GM19023 (cell line): ENCODE measurements around the gene HOGA1.

ENCODE experiments used
- ATAC-seq: cut with Tn5 transposase; IDR thresholded peaks from one replicate; pipeline ENCODE4 v1.9.1; 2021; ENCODE audit warnings: mild to moderate bottlenecking, moderate library complexity; ENCODE audit not compliant: unreplicated experiment

HOGA1 gene

DNA sequence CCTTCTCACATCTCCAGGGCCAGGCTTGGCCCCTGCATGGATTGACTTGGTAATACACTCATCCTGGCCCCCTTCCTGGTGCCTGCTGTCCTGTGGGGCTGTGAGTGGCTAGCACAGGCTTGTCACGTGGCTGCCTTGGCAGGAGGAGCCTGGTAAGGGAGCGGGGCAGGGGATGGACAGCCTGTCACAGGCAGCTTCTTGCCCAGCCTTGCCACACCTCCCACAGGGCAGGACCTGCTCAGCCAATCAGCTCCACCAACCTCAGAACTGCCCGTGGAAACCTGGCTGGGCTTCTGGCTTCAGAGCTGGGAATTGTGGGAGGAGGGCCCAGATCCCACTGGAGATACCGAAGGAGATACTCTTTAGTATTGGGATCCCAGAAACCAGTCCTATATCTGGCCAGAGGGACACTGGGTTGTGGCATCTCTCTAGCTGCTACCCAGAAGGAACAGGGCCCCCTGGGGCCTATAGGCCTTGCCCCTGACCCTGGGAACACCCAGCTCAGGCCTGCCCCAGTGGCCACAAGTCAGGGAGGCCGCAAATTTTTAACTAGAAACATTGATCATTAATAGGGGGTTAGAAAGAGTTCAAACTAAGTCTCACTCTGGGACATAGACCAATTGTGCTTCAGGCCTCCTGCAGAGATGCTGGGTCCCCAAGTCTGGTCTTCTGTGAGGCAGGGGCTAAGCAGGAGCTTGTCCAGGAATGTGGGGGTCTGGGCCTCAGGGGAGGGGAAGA is at the start of gene HOGA1:
HOGA1 (plus strand) TSS at position 330 of the 738 bp plus-strand sequence; CDS start at position 645, 315 bp downstream.
- ATAC-seq, result no peak

DNA sequence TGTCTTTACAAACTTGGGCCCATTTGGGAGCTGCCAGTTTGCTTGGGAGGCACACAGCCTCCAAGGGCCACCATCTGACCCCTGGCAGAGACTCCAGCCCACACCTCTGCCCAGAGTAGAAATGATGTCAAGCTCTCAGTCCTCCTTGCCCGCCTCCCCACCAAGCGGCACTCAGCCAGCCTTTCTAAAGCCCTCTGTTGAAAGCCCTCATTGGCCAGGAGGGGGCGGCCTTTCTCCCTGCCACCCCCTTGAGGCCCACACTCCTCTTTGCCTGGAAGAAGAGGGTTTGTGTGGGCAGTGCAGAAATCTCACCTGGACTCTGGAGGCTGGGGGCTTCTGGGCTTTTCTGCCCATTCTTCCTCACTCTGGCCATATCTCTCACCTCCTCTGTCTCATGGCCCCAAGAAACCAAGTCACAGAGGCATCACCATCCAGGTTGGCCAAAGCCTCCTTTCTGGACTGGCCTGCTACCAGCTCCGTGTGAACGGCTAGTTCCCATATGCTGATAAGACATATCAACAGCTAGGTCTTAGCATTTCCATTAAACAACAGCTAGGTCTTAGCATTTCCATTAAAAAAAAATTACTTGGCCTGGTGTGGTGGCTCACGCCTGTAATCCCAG is 49.3 kb upstream of the HOGA1 start:
- ATAC-seq, result no peak

DNA sequence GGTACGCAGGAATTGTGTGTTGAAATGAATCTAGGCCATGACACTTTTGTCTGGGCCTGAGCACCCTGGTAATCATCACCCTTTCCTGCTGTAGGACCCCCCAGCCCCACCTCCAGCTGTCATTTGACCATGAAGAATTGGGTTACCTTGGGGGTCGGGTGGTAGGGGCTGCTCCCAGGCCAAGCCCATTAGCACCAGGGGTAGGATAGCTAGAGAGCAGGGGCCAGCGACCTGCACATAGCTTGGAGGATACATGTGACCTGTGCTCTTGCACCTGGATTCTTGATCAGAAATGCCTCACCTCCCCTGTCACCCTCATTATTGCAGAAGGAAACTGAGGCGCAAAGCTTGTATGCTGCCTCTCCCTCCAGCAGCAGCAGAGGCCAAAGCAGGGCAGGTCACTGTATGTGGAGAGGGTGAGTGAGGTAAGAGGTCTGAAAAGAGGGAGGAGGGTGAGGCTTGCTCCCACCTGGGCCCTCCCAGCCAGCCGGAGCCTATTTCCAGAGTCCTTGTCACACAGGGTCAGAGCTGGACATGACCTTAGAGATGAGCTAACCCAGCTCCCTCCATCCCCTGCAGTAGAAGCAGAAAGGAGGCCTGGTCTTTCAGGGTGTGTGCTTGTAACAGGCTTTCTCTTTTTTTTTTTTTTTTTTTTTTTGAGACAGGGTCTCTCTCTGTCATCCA is 46.9 kb upstream of the HOGA1 start:
- ATAC-seq, result no peak

DNA sequence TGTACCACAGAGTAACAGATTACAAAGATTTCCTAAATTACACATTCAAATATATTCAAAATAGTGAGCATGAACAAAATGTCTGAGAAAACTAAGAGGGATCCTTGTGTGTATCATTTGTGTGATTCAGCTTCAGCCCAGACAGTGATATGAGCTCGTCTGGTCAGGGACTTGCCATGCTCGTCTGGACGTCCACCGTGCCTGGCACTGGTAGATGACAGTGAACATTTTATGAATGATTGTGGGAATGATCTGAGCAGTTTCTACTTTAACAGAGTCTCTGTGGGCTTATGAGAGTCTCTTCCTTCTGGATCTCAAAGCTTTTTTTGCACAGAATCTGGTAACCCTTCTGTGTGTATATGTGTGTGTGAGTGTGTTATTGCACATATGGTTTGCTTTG is 45.8 kb upstream of the HOGA1 start:
- no peak for ATAC-seq

DNA sequence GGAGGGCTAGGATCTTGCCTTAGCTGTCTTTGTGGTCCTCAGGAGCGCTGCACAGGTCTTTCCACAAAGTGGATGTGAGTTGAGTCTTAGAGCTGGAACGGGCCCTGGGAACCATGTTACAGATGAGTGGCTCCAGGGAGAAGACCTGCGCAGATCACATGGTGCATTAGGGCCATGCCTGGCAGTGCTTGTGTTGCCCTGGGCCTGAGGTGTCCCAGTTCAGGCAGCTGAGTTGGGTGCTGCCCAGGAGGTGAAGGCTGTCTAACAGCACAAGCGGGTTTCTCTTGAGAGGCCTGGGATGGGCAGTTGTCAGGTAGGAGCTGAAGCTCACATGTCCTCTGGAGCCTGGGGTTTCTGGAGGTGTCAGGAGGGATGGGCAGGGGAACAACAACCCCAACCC is 45.4 kb upstream of the HOGA1 start:
- ATAC-seq, result no peak

DNA sequence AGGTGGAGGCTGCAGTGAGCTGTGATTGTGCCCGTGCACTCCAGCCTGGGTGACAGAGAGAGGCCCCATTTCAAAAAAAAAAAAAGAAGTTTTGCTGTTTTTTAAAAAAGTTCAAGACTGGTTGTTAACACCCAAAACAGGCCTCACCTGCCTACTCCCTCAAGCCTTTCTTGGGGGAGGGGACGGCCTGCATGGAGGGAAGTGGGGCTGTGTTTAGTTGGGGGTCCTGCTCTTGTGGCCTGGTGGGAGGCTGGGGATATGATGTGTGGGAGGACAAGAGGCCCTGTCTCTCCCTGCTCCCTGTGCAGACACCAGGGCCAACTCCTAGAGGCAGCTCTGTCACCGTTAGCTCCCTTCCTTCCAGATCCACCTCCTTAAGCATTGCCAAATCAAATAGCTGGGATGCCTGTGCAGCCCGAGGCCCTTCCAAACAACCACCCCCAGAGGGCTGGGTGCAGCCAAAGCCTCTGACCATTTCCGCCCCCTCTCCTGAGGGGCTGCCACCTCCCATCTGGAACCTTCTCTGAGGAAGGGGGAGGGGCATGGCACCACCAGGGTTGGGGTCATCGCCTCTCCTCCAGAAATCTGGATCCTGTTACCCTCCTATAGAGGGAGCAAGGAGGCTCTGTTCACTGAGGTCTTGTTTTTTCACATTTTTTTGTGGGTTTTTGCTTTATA is 44.5 kb upstream of the HOGA1 start:
- no peak for ATAC-seq

DNA sequence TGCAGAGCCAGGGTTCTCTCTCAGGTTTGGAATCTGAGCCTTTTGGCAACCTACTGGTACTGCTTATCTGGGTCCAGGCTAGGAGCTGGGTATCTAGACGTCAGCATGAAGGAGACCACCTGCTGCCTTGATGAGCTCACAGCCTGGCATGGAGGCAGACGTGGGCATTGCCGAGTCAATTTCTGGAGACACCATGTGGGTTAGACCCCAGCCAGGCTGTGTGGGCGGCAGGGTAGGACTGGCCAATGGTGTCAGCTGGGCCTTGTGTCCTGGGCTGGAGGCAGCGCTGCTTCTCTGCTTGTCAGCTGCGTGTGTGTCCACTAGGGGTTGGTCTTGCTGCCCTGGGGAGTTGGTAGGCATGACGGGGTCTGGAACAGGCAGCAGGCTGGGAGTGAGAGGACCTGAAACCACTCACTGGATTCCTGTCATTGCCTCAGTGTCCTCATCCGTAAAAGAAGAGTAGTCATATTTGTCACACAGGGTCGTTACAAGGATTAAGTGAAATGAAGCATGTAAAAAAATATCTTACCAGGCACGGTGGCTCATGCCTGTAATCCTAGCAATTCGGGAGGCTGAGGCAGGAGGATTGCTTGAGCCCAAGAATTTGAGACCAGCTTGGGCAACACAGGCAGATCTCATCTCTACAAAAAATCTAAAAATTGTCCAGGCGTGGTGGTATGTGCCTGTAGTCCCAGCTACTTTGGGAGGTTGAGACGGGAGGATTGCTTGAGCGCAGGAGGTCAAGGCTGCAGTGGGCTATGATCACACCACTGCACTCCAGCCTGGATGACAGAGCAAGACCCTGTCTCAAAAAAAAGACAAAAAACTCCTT is 43.3 kb upstream of the HOGA1 start:
- no peak for ATAC-seq

DNA sequence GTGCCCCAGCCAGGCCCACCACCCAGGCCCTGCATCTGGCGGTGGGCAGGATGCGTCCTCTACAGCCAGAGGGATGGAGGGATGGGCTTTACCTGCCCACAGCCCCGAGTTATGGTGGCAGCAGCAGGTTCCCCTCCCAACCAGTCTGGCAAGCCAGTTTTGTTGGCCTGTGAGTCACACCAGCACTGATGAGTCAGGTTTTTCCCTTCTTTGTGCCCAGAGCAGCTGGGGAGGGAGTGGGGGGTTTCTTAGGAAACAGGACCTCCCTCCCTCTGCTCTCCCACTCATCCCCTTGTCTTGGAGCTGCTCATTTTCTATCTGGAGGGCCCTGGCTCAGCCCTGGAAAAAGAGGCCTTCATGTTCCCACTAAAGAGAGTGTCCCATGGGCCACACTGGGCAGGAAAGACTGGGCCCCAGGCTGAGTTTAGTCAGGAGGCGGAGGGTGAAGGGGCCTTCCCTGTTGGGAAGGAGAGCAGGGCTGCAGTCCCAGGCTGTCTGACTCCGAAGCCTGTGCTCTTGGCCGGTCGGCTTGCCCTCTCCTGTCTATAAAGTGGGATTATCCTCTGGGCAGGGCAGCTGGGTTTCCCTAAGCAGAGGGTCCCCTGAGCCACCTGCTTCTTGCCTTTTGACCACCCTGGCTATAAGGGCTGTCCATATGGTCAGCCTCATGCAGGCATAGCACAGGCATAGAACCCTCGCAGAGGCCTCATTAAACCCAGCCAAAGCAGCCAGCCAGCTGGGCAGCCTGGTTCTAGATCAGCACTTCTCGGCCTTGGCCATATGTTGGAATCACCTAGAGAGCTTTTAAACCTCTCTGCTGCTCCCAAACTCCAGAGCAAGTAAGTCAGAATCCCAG is 41.8 kb upstream of the HOGA1 start:
- ATAC-seq, result no peak

DNA sequence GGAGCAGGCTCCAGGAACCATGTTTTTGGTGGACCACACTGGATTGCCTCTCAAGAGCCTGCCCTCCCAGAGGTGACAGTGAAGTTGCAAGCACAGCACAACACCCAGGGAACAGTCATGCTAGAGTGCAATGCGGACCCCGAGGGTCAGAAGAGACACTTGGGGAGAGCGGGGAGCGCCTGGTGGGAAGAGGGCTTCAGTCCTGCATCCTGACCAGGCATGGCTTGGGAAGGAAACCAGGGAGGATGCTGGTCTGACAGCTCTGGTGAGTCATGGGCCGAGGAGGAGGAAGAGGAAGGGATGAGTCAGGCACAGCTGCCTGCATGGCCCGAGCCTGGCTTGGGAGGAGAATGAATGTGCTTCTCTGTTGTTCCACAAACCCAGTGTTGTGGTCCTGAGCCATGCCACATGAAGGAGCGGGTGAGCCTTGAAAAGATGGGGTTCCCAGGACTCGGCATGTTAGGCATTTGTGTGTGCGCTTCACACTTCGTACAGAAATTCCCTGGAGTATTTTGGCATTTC is 41.1 kb upstream of the HOGA1 start:
- no peak for ATAC-seq

DNA sequence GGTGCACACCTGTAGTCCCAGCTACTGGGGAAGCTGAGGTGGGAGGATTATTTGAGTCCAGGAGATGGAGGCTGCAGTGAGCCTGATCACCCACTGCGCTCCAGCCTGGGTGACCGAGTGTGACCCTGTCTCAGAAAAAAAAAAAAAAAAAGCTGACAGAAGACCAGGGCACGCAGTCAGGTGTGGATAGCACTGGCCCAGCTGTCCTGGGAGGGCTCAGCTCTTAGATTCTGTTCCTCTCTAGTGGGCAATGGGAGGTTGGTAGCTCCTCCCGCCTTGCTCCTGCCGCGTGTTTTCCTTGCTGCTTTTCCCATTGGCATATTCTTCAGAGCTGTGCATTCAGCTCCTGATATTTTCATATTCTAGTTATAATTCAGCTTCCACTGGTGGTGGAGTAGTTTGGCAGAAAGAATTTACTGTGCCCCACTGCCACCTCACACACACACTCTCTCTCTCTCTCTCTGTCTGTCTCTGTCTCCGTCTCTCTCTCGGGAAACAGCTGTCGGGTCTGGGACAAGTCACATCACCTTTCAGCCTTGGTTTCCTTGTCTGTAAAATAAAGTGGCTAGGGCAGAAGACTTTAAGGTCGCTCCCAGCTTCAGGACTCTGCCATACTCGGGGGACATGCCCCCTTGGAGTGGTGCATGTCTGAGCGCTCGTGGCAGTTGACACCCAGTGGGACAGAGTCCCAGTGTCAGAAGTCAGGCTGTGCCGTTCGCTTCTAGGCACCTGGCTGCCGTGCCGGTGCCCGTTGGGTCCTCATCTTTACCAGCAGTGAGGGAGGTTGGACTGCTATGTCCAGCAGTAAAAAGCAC is 37.5 kb upstream of the HOGA1 start:
- no peak for ATAC-seq

DNA sequence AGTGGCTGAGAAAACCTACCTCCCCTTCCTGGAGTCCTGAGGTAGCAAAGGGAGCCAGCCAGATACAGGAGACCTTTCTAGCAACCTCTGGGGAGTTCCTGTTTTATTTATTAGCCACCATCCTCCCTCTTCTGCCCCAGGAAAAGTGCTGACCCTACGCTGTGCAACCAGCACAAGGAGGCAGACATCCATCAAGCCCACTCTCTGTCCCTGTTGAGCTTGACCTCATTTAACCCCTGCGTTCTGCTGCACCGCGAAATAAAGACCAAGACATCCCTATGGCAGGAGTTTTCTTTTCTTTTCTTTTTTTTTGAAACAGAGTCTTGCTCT is 37.0 kb upstream of the HOGA1 start:
- ATAC-seq, result no peak

DNA sequence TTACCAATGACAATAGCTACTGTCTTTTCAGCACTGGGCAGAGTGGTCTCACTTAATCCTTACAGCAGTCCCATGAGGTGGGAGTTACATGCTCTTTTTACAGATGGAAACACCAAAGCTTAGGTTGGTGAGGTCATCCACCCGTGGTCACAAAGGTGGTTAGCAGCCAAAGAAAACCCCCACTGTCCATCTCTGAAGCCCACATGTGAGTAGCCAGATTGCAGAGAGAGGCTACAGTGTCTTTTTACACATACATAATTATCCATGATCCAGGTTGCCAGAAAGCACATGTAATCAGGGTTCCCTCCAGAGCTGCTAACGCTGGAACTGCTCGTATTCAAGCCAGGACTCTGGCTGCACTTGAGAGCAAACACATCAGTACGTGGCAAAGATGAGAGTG is 36.2 kb upstream of the HOGA1 start:
- no peak for ATAC-seq

DNA sequence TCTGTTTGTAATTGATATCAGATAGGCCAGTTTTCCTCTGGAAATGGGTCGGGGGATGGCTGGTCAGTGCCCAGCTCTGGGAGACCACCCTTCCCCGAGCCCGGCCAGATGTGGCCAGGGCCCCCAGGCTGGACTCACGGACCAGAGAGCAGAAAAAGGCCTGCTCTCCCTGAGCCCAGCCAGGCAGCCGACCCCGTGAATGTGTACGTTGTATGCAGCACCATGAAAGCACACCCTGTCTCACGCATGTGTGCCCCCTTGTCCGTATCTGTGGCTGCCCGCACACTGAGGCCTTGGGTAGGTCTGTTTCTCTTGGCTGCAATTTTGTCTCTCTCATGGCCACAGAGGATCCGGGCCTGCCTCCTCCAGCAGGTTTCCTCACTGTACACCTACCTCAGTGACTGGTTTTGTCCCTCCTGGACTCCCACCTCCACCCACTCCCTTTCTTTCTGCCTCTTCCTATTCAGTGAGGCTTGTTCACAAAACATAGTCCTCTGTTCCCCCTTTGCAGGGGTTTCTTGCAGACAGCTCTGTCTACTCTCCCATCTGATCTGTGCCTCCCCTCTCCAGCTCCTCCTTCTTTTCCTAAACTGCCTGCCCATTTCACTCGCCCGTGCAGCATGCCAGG is 35.2 kb upstream of the HOGA1 start:
- no peak for ATAC-seq

DNA sequence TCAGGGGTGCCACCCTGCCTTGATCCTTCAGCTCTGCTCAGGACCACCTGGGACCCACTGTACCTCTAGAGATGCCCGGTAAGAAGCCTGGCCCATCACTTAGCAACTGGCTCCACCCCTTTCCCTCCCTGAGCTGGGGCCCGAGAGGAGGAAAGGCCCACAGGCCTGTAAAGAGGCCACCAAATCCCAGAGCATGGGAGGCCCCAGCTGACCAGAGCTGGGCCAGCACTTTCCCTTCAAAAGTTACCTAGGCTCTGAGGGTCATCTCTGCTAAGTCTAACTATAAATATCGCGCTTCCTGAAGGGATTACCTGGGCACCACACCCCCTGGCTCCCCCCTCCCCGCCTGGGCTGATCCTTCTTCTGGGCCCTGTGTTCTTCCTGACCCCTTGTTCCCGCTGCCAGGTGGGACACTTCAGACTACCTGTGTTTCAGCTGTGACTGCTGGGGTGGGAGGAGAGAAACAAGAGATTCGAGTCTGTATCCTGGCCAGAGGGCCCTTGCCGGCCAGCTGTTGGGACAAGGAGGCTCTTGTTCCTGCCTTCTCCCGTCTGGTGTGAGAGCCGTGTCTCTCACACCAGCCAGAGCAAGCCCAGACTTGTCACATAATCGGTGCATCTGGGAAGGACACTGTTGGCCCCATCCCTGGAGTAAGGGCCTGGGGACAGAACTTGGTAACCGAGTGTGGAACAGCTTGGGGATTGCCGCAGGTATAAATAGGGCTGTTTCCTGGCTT is 34.4 kb upstream of the HOGA1 start:
- no peak for ATAC-seq

DNA sequence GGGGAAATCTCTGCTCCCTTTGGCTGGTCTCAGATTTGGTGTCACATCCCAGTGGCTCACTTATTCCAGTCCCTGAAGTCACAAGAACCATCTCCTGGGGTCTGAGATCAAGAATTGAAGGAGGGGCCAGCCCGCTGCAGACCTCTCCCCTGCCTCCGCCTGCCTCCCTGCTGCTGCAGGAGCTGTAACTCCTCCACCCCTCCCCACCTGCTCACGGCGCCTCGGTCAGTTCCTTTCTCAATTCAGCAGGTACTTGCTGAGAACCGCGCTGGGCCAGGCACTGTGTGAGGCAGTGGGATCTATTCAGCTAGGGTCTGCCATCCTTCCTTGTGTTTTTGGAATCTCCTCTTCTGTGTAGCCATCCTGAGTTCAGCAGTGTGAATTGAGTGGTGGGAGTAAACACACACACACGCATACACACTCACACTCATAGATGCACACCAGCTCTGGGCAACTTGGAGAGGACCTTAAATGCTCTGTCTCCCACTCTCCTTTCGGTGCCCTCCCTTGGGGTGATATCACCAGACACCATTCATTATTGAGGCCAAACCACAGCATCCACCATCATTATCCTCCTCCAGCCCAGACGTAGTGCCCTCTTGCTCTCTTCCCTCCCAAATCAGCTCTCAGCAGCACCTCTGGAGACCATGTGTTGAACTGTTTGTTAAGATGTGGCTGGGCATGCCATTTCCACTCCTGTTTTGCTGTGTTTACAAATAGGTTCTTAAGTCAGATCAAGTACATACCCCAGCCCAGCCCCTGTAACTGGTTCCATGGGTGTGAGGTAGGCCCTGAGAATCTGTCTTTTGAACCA is 33.6 kb upstream of the HOGA1 start:
- no peak for ATAC-seq

DNA sequence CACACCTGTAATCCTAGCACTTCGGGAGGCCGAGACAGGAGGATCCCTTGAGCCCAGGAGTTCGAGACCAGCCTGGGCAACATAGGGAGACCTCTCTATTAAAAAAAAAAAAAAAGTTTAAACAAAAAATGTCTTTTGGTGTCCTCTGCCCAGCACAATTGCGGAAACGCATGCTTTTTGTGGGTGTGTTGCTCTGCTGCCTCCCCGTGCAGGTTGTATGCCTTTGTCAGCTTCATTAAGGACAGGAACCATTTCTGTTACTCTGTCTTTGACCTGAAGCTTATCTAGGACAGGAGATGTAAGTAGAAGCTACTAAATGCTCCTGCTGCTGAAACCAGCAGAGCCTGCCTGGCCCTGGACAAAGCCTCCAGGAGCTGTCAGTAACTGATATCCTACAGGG is 32.9 kb upstream of the HOGA1 start:
- ATAC-seq, result no peak

DNA sequence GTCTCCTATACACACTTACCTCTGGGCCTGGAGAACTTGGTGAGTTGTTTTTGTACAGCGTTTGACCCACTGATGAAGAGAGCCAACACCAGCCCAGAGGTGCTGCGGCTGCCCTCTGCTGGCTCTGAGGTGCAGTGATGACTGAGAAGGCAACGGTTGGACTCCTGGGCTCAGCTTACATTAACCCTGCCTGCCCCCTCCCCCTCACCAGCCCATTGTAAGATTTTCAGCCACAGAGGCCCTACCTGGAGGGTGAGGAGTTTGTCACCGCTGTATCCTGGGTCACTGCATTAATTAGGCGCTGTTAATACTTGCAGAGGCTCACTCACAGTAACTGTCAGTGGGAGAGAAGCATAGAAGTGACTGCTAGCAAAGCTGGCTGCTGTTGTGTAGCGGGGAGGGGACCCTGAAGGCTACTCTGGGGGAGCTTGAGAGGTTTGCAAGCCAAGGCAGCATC is 30.6 kb upstream of the HOGA1 start:
- peak; percentile 85 for ATAC-seq
